Right cardiac atrium (tissue), 5 donors: ENCODE data around the gene ADM5. TPM values are rescaled to one million over a fixed set of nuclear protein-coding genes. Genes with fewer than 3 reads are reported as not detected.

Experiments used
- ATAC-seq, 2 donors: fragments of 200-7000 bp; cut with Tn5 transposase; one replicate each; pipeline versions ENCODE4 v1.8.0 to v1.9.1; 2020; ENCODE audit warnings: moderate library complexity in 2 of 2, mild to moderate bottlenecking in 1 of 2
- DNase-seq, 3 donors: peaks; one replicate each; pipeline ENCODE4 v3.0.0-alpha.2; 2020
- H3K27ac ChIP-seq: one replicate; pipeline ENCODE4 v1.5.1; 2013; ENCODE audit warnings: mild to moderate bottlenecking, low read length, control low read depth, moderate library complexity
- H3K27me3 ChIP-seq: one replicate; pipeline ENCODE4 v1.6.1; 2013; ENCODE audit not compliant: control insufficient read depth, insufficient read depth
- H3K4me1 ChIP-seq: one replicate; pipeline ENCODE4 v1.6.1; 2013; ENCODE audit warnings: low read length; ENCODE audit not compliant: control insufficient read depth, insufficient read depth
- H3K4me3 ChIP-seq: one replicate; pipeline ENCODE4 v1.5.1; 2013; ENCODE audit warnings: low read length, control low read depth
- H3K9me3 ChIP-seq: one replicate; pipeline ENCODE4 v1.6.1; 2013; ENCODE audit warnings: low read length; ENCODE audit not compliant: control insufficient read depth
- WGBS: extraction: QIAGEN DNeasy Blood & Tissue Kit; methylation state at CpG from one replicate; pipeline ENCODE4 v1.1.7; 2013; 5-methylcytosine and 5-hydroxymethylcytosine counted together
- intact Hi-C, 4 donors: fragments of 100-400 bp; cut with DNase I; formaldehyde crosslinking; loops; one replicate each; pipeline versions ENCODE4 v1.11.0 to v1.14.0; 2022 to 2023
- microRNA-seq, 2 donors: library from miRNA; unstranded; fragments of <30 nt; microRNA quantifications; one replicate each; pipeline ENCODE4 v1.2.0, GENCODE V29; 2020 to 2021
- polyA plus RNA-seq: library from polyadenylated mRNA; stranded (reverse); fragments of 200-250 nt; gene quantifications from one replicate; pipeline ENCODE4 v1.2.3, GENCODE V29; 2013
- total RNA-seq, 4 donors: library from RNA; stranded (reverse); fragmentation: NEBNext Ultra II Directional; extraction: Animal tissue kit (Norgen Biotek cat#: 25700); gene quantifications; one replicate each; pipeline ENCODE4 v1.2.1, GENCODE V29; 2021
- donor health status: healthy with polysubstance abuse.
- donor health status: DM: no; HTN: yes; CAD: no.
- donor health status: DM: no; HTN: no; CAD: no.
- donor health status: DM: no; HTN: yes; CAD: no; lungs with severe emphysema.
- donor health status: DM: yes; HTN: yes; CAD: no.

The ADM5 gene
- total and polyA plus RNA-seq, 5 donors, result 0.28 to 0.82 (median 0.45) TPM

- no peak for ATAC-seq
- Histone ChIP-seq H3K9me3 (no peaks in the 10 kb centered on the region), H3K27ac (no peak overlapping the region), H3K4me1 (peaks cover 5% of the 10 kb centered on the region), H3K4me3 (no peak overlapping the region), H3K27me3 (no peaks in the 10 kb centered on the region)
- no peak for DNase-seq
- intact Hi-C loops, result no loop called here
- WGBS, result 79% methylated on average over 5 of the region's 5 CpGs
Measured at GRCh38 chr19:49730166-49730565, 40.8 kb downstream of the ADM5 start.

- Histone ChIP-seq H3K4me1 (no peaks in the 10 kb centered on the region), H3K9me3 (no peaks in the 10 kb centered on the region), H3K27me3 (no peaks in the 10 kb centered on the region), H3K4me3 (no peak overlapping the region), H3K27ac (no peak overlapping the region)
- DNase-seq (no peak), ATAC-seq (no peak)
- 87% methylated on average over 4 of the region's 4 CpGs for WGBS
- intact Hi-C loops, result no loop called here
Measured at GRCh38 chr19:49738268-49738667, 48.9 kb downstream of the ADM5 start.

- intact Hi-C loops, result no loop called here
- Histone ChIP-seq H3K4me1 (no peaks in the 10 kb centered on the region), H3K27me3 (no peaks in the 10 kb centered on the region), H3K27ac (no peak overlapping the region), H3K4me3 (no peak overlapping the region), H3K9me3 (no peaks in the 10 kb centered on the region)
- 92% methylated on average over 1 of the region's 1 CpG for WGBS
- no peak for DNase-seq
- ATAC-seq, result no peak
Measured at GRCh38 chr19:49739098-49739497, 49.7 kb downstream of the ADM5 start.

- 88% methylated on average over 10 of the region's 10 CpGs for WGBS
Measured at GRCh38 chr19:49739933-49740332, 50.5 kb downstream of the ADM5 start.

More at GRCh38 chr19:49739933-49740332, 50.5 kb downstream of the ADM5 start:
- no peak for DNase-seq
- no peaks in the 10 kb centered on the region for H3K9me3 ChIP-seq
- H3K27ac ChIP-seq, result no peak overlapping the region
- peak; percentile 16 to 37 for ATAC-seq
- no peaks in the 10 kb centered on the region for H3K4me1 ChIP-seq
- H3K27me3 ChIP-seq, result no peaks in the 10 kb centered on the region
- no peak overlapping the region for H3K4me3 ChIP-seq
- intact Hi-C loops, result no loop called here

Small RNA genes within 50 kb of the gene (microRNA-seq; reads per million reads assigned to microRNA genes)
- gene MIR5088, result 0 to 1.7 reads per million in 2 donors

Other genes starting within 250 kb of the ADM5 start
- 1 to 10 TPM in 2 of 4 donors, under 1 TPM in 2; 0.48 to 1.2 (median 0.93) TPM for gene SLC17A7, start 248.1 kb upstream of the ADM5 start, total RNA-seq
- gene SLC17A7, start 248.1 kb upstream of the ADM5 start, polyA plus RNA-seq, result 1.1 TPM
- 10 to 100 TPM; 35.2 to 43.8 (median 38.2) TPM for gene PIH1D1, start 237.8 kb upstream of the ADM5 start, total RNA-seq
- 34.9 TPM for gene PIH1D1, start 237.8 kb upstream of the ADM5 start, polyA plus RNA-seq
- 10 to 100 TPM; 11.1 to 17.7 (median 11.9) TPM for gene ALDH16A1, start 236.4 kb upstream of the ADM5 start, total RNA-seq
- gene ALDH16A1, start 236.4 kb upstream of the ADM5 start, polyA plus RNA-seq, result 9.3 TPM
- 1 to 10 TPM; 4.4 to 6.8 (median 4.9) TPM for gene FLT3LG, start 215.4 kb upstream of the ADM5 start, total RNA-seq
- 6.6 TPM for gene FLT3LG, start 215.4 kb upstream of the ADM5 start, polyA plus RNA-seq
- gene RPL13A, start 202.0 kb upstream of the ADM5 start, total RNA-seq, result 1,000 to 10,000 TPM; 1,399 to 1,753 (median 1,480) TPM
- gene RPL13A, start 202.0 kb upstream of the ADM5 start, polyA plus RNA-seq, result 1,392 TPM
- 1,000 to 10,000 TPM; 1,034 to 1,270 (median 1,120) TPM for gene RPS11, start 193.2 kb upstream of the ADM5 start, total RNA-seq
- 2,599 TPM for gene RPS11, start 193.2 kb upstream of the ADM5 start, polyA plus RNA-seq
- gene FCGRT, start 176.9 kb upstream of the ADM5 start, total RNA-seq, result 100 to 1,000 TPM; 139 to 158 (median 147) TPM
- gene FCGRT, start 176.9 kb upstream of the ADM5 start, polyA plus RNA-seq, result 104 TPM
- 10 to 100 TPM; 10.2 to 27.4 (median 17.6) TPM for gene RCN3, start 161.6 kb upstream of the ADM5 start, total RNA-seq
- gene RCN3, start 161.6 kb upstream of the ADM5 start, polyA plus RNA-seq, result 29.3 TPM
- gene NOSIP, start 109.0 kb upstream of the ADM5 start, total RNA-seq, result 10 to 100 TPM; 46.1 to 50.8 (median 48.3) TPM
- 57.7 TPM for gene NOSIP, start 109.0 kb upstream of the ADM5 start, polyA plus RNA-seq
- under 1 TPM; 0.42 to 0.83 (median 0.69) TPM for gene PRRG2, start 108.3 kb upstream of the ADM5 start, total RNA-seq
- gene PRRG2, start 108.3 kb upstream of the ADM5 start, polyA plus RNA-seq, result 1.2 TPM
- gene PRR12, start 98.4 kb upstream of the ADM5 start, total RNA-seq, result 10 to 100 TPM; 13.1 to 19.9 (median 17.0) TPM
- gene PRR12, start 98.4 kb upstream of the ADM5 start, polyA plus RNA-seq, result 9.8 TPM
- 100 to 1,000 TPM in 1 of 4 donors, 10 to 100 TPM in 3; 76.7 to 106 (median 85.3) TPM for gene RRAS, start 49.5 kb upstream of the ADM5 start, total RNA-seq
- gene RRAS, start 49.5 kb upstream of the ADM5 start, polyA plus RNA-seq, result 153 TPM
- gene SCAF1, start 47.4 kb upstream of the ADM5 start, total RNA-seq, result 10 to 100 TPM; 41.8 to 52.7 (median 42.3) TPM
- 23.3 TPM for gene SCAF1, start 47.4 kb upstream of the ADM5 start, polyA plus RNA-seq
- gene IRF3, start 23.7 kb upstream of the ADM5 start, total RNA-seq, result 10 to 100 TPM; 34.1 to 58.0 (median 40.7) TPM
- gene IRF3, start 23.7 kb upstream of the ADM5 start, polyA plus RNA-seq, result 39.6 TPM
- 10 to 100 TPM in 3 of 4 donors, 1 to 10 TPM in 1; 8.6 to 14.0 (median 12.4) TPM for gene BCL2L12, start 23.7 kb upstream of the ADM5 start, total RNA-seq
- 15.1 TPM for gene BCL2L12, start 23.7 kb upstream of the ADM5 start, polyA plus RNA-seq
- gene PRMT1, start 12.3 kb upstream of the ADM5 start, total RNA-seq, result 100 to 1,000 TPM; 117 to 131 (median 125) TPM
- 154 TPM for gene PRMT1, start 12.3 kb upstream of the ADM5 start, polyA plus RNA-seq
- gene CPT1C, start 1.5 kb downstream of the ADM5 start, total RNA-seq, result 1 to 10 TPM; 4.8 to 8.5 (median 5.7) TPM
- 4.5 TPM for gene CPT1C, start 1.5 kb downstream of the ADM5 start, polyA plus RNA-seq
- gene TSKS, start 73.7 kb downstream of the ADM5 start, total RNA-seq, result 1 to 10 TPM in 3 of 4 donors, under 1 TPM in 1; 0.59 to 1.4 (median 1.2) TPM
- gene TSKS, start 73.7 kb downstream of the ADM5 start, polyA plus RNA-seq, result 1.1 TPM
- gene AP2A1, start 77.4 kb downstream of the ADM5 start, total RNA-seq, result 10 to 100 TPM; 58.8 to 80.7 (median 73.7) TPM
- gene AP2A1, start 77.4 kb downstream of the ADM5 start, polyA plus RNA-seq, result 50.8 TPM
- 10 to 100 TPM; 13.2 to 21.3 (median 16.4) TPM for gene FUZ, start 123.7 kb downstream of the ADM5 start, total RNA-seq
- gene FUZ, start 123.7 kb downstream of the ADM5 start, polyA plus RNA-seq, result 25.8 TPM
- gene MED25, start 128.7 kb downstream of the ADM5 start, total RNA-seq, result 10 to 100 TPM; 37.8 to 50.4 (median 43.1) TPM
- 39.2 TPM for gene MED25, start 128.7 kb downstream of the ADM5 start, polyA plus RNA-seq
- 100 to 1,000 TPM; 127 to 146 (median 141) TPM for gene PTOV1, start 161.6 kb downstream of the ADM5 start, total RNA-seq
- 134 TPM for gene PTOV1, start 161.6 kb downstream of the ADM5 start, polyA plus RNA-seq
- 100 to 1,000 TPM in 1 of 4 donors, 10 to 100 TPM in 3; 38.6 to 144 (median 42.9) TPM for gene PNKP, start 178.0 kb downstream of the ADM5 start, total RNA-seq
- gene PNKP, start 178.0 kb downstream of the ADM5 start, polyA plus RNA-seq, result 40.8 TPM
- gene AKT1S1, start 187.8 kb downstream of the ADM5 start, total RNA-seq, result 10 to 100 TPM; 32.4 to 38.7 (median 36.4) TPM
- 40.2 TPM for gene AKT1S1, start 187.8 kb downstream of the ADM5 start, polyA plus RNA-seq
- 10 to 100 TPM; 35.7 to 45.7 (median 42.1) TPM for gene TBC1D17, start 188.1 kb downstream of the ADM5 start, total RNA-seq
- gene TBC1D17, start 188.1 kb downstream of the ADM5 start, polyA plus RNA-seq, result 35.6 TPM
- under 1 TPM in 3 of 4 donors, not detected in 1; 0.24 to 0.92 (median 0.60) TPM for gene IL4I1, start 207.3 kb downstream of the ADM5 start, total RNA-seq
- 0.29 TPM for gene IL4I1, start 207.3 kb downstream of the ADM5 start, polyA plus RNA-seq
- 10 to 100 TPM in 2 of 4 donors, 1 to 10 TPM in 2; 7.1 to 12.9 (median 9.4) TPM for gene ATF5, start 239.6 kb downstream of the ADM5 start, total RNA-seq
- 16.8 TPM for gene ATF5, start 239.6 kb downstream of the ADM5 start, polyA plus RNA-seq
- gene NUP62, start 239.9 kb downstream of the ADM5 start, total RNA-seq, result 10 to 100 TPM; 25.9 to 34.0 (median 29.7) TPM
- gene NUP62, start 239.9 kb downstream of the ADM5 start, polyA plus RNA-seq, result 19.9 TPM